GM08714 (cell line): ENCODE results near the gene SSR1.

ENCODE experiments used
- H3K4me3 ChIP-seq: fragments of 200-500 bp; sonication (Bioruptor generic); 2 replicates; pipeline ENCODE4 v1.5.1; 2014; ENCODE audit warnings: mild to moderate bottlenecking, low read length, inconsistent platforms
- ZNF274 ChIP-seq: IDR thresholded peaks from 2 replicates; pipeline ENCODE4 v1.6.1; 2012; ENCODE audit warnings: mild to moderate bottlenecking, low read depth, low read length

Gene SSR1

GRCh38 chr6:7235712-7236305 is 77.2 kb downstream of the SSR1 start:
- no peak for TF ChIP-seq ZNF274
- no peak overlapping the region for H3K4me3 ChIP-seq

DNA sequence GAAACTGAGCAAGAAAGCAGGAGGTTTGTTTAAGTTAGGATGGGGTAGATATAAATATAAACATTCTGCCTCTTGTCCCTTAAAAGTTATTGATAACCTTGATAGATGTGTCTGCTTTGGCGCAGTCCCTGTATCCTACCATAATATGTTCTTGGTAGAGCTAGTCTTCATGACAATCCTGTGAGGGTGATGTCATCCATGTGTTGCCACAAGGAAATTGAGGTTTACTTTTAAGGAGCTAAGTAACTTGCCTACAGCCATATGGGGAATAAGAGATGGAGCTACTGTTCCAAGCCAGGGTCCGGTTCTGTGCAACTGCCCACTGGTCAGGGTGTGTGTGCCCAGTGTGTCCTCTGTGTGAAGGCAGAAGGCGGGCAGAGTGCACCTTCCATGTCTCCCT is 78.5 kb downstream of the SSR1 start:
- TF ChIP-seq ZNF274 = no peak
- H3K4me3 ChIP-seq = no peak overlapping the region

DNA sequence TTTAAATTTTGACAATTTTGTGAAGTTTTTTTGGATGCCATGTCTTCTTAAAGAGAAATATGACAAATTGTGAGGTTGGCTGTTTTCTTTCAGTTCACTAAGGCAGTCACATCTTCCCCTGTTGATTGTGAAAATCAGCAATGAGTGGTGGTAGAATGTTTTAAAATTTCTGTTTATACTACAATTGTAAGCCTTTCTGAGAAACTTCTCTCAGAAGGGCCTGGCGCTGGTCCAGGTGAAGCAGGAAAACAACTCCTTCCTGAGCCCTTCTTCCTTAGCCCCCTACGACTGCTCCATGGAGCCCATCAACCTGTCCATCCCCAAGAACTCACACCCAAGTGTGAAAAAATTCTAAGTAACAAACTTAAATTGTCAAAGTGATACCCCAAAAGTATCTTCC is 80.6 kb downstream of the SSR1 start:
- H3K4me3 ChIP-seq = no peak overlapping the region
- TF ChIP-seq ZNF274 = no peak

DNA sequence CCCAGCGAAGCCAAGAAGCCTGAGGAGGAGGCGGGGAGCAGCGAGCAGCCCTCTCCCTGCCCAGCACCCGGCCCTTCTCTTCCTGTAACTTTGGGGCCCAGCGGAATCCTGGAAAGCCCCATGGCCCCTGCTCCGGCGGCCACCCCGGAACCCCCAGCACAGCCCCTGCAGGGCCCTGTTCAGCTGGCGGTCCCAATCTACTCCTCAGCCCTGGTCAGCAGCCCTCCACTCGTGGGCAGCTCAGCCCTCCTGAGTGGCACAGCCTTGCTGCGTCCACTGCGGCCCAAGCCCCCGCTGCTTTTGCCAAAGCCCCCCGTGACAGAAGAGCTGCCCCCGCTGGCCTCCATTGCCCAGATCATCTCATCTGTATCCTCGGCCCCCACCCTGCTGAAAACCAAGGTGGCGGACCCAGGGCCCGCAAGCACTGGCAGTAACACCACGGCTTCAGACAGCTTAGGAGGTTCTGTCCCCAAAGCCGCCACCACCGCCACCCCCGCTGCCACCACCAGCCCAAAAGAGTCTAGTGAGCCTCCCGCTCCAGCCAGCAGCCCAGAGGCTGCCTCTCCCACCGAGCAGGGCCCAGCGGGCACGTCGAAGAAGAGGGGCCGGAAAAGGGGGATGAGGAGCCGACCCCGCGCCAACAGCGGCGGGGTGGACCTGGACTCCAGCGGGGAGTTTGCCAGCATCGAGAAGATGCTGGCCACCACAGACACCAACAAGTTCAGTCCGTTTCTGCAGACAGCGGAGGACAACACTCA is 81.9 kb downstream of the SSR1 start:
- no peak for TF ChIP-seq ZNF274
- H3K4me3 ChIP-seq = no peak overlapping the region

DNA sequence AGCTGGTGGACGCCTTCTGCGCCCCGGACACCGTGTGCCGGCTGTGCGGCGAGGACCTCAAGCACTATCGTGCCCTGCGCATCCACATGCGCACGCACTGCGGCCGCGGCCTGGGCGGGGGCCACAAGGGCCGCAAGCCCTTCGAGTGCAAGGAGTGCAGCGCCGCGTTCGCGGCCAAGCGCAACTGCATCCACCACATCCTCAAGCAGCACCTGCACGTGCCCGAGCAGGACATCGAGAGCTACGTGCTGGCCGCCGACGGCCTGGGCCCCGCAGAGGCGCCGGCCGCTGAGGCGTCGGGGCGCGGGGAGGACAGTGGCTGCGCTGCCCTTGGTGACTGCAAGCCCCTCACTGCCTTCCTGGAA is 82.7 kb downstream of the SSR1 start:
- no peak for TF ChIP-seq ZNF274
- no peak overlapping the region for H3K4me3 ChIP-seq

GRCh38 chr6:7229376-7230326 is 83.3 kb downstream of the SSR1 start:
- no peak for TF ChIP-seq ZNF274
- H3K4me3 ChIP-seq = no peak overlapping the region

DNA sequence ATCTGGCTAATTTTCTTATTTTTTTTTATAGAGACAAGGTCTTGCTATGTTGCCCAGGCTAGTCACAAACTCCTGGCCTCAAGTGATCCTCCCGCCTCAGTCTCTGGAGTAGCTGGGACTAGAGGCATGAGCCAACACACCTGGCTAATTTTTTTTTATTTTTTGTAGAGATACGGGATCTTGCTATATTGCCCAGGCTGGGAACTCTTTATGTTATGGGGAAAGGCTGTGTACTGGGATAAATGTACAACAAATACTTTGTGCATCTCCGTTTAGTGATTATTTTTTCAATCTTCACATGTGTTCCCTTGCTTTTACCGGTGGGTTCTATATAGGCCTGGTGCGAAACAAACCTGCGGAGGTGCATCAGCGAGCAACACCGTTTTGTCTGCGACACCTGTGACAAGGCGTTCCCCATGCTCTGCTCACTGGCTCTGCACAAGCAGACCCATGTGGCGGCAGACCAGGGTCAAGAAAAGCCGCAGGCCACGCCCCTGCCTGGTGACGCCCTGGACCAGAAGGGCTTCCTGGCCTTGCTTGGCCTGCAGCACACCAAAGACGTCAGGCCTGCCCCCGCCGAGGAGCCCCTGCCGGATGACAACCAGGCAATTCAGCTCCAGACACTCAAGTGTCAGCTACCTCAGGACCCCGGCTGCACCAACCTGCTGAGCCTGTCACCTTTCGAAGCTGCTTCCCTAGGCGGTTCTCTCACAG is 84.2 kb downstream of the SSR1 start:
- no peak overlapping the region for H3K4me3 ChIP-seq
- no peak for TF ChIP-seq ZNF274

GRCh38 chr6:7224731-7225130 is 88.3 kb downstream of the SSR1 start:
- H3K4me3 ChIP-seq = no peak overlapping the region
- no peak for TF ChIP-seq ZNF274

DNA sequence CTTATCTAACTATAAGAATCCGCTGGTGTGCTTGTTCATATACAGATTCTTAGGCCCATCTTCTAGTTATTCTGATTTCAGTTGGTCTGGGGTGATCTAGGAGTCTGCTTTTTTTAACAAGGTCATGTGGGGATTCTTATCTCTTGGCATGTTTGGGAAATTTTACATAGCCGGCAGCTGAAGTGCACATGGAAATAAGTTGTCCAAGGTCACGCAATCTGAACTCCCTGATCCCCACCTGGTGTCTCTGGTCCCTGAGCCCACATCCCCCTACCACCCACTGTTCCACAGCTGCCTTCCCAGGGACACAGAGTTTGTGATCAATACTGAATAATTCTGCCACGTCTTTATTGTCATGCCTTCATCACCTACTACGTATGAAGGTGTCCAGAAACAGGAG is 90.8 kb downstream of the SSR1 start:
- no peak for TF ChIP-seq ZNF274
- no peak overlapping the region for H3K4me3 ChIP-seq

DNA sequence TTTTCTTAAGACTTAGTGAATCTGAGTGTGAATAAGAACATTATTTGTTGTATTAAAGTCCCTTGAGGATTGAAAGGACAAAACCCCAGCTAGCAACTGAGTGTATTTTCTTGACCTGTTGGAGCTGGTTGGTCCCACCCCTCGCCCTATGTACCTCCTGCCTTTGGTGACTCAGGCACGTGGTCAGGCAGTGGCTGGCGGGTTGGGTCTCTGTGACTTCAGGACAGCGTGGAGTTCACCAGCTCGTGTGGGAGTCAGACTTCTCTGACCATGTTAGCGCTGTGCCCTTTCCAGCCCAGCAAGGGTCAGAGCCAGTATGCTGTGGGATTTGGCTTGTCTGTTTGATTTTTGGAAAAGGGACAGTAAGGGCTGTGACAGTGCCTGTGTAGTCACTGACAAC is 93.7 kb downstream of the SSR1 start:
- TF ChIP-seq ZNF274 = no peak
- no peak overlapping the region for H3K4me3 ChIP-seq

DNA sequence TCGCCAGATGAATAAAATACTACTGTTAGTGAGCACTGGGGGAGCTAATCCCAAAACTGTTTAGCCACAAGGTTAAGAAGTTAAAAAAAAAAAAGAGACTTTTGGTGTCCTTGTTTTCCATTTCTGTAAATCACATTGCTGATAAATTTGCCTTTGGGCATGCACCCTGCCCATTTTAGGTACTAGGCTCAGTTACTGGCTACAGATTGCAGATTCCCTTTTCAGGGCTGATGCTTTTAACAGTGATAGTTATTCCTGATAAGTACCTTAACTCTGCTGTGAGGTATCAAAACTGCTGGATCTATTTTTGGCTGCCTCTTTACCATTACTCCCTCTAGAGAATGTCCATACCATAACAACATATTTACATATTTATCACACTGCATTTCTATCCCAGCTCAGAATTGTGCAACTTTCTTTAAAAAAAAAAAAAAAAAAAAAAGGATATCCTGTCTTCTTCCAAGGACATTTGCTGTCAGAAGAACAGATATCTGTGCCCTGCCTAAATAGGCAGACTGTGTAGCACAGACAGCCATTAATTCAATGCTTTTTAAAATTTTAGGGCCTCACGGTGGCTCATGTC is 94.5 kb downstream of the SSR1 start:
- no peak for TF ChIP-seq ZNF274
- no peak overlapping the region for H3K4me3 ChIP-seq
